GM12801 (cell line): ENCODE data around the gene TTC9C.

ENCODE experiments used
- TF ChIP-seq, protein P1 (sequence below): IDR thresholded peaks from one replicate; pipeline ENCODE4 v1.5.1; 2011; ENCODE audit warnings: control low read depth; ENCODE audit not compliant: insufficient read length; ENCODE audit errors: extremely low read depth

Gene TTC9C

DNA sequence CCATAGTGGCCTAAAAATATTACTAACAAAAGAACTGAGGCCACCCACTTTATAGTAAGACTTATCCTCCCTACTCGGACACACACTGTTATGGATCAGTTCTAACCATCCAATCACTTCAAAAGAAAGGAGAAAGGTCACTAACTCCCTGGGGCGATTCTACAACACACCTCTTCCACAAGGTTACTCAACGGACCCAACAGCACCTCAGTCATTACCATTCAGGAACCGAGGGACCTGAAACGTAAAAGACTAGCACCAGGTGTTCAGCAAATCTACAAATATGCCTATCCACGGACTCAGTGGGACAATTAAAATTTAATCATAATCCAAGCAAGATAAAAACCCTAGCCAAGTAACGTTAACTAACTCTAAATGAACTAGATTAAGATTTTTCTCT, 2.6 kb upstream of the TTC9C start:
- TF ChIP-seq, protein P1, sequence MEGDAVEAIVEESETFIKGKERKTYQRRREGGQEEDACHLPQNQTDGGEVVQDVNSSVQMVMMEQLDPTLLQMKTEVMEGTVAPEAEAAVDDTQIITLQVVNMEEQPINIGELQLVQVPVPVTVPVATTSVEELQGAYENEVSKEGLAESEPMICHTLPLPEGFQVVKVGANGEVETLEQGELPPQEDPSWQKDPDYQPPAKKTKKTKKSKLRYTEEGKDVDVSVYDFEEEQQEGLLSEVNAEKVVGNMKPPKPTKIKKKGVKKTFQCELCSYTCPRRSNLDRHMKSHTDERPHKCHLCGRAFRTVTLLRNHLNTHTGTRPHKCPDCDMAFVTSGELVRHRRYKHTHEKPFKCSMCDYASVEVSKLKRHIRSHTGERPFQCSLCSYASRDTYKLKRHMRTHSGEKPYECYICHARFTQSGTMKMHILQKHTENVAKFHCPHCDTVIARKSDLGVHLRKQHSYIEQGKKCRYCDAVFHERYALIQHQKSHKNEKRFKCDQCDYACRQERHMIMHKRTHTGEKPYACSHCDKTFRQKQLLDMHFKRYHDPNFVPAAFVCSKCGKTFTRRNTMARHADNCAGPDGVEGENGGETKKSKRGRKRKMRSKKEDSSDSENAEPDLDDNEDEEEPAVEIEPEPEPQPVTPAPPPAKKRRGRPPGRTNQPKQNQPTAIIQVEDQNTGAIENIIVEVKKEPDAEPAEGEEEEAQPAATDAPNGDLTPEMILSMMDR, result no peak

DNA sequence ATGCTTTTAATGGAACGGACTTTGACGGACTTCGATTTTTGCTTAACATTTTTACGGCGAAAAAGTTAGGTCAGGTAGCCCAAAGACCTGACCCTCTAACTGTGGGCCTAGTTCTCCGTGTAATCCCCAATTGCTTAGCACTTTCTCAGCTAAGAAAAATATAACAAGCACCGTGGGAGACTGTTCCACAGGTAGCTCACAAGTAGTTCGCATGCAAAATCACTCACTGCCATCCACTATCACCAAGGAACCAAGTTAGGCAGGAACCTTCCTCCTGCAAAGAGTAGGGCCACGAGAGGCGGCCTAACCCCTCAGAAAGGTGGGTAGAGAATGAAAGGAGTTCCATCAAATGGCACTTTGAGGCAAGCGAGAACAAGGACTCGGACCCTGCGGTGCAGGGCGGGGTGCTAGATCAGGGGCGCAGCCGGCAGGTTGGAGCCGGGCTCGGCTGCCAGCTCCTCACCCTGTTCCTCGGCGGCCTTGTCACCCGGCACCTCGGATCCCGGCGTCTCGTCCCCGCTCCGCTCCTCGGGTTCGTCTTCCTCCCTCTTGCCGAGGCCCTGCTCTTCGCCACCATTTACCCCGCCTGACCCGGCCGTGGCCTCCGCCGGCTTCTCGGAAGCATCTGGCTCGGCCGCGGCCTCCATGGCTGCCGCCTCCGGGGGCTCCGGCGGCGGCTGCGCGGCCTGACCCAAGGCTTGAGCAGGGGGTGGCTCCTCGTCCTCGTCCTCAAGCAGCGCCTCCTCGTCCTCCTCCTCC, 2.0 kb upstream of the TTC9C start:
- TF ChIP-seq, protein P1, result no peak

DNA sequence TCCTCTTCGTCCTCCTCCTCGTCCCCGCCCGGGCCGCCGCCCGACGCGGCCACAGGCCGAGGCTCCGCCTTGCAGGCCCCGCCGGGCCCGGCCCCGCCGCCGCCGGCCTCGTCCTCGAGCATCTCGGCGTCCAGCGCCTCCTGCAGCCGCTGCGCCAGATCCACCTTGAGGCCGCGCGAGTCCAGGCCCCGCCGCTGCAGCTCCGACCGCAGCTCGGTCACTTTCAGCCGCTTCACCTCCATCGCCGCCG, 1.4 kb upstream of the TTC9C start:
- TF ChIP-seq, protein P1, result no peak

DNA sequence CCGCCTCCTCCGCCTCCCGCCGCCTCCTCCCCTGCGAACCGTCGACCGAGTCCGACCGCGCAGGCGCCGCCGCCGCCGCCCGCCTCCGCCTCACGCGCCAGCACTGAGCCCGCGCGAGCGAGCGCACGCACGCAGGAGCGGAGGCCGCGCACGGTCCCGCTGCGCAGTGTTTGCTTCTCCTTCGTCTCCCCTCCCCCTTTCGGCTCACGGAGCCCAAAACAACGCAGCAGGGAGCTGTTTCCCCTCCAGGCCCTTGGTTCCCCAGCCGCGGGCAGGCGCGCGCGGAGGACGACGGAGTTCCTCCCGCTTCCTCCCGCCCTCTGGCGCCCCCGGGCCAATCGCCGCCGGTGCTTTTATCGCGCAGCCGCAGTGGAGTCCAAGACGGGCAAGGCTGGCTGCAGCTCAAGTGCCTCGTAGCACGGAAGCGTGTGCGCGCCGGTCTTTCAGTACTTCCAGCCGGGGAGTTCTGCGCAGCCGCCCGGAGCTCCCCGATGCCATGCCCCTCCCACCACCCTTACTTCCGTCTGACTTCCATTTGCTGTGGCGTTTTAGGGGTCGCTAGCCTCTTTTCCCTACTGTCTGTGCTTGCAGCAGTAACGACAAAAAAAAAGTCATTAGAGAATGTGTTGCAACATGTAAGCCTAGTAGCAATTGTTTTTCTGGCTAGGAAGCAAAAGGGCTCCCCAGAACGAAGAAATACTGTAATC, 968 bp upstream of the TTC9C start, which contains the start of gene HNRNPUL2:
HNRNPUL2 (minus strand) TSS at position 293 of the 707 bp plus-strand sequence. CDS start 301 bp downstream, outside the sequence.
- TF ChIP-seq, protein P1, result no peak

DNA sequence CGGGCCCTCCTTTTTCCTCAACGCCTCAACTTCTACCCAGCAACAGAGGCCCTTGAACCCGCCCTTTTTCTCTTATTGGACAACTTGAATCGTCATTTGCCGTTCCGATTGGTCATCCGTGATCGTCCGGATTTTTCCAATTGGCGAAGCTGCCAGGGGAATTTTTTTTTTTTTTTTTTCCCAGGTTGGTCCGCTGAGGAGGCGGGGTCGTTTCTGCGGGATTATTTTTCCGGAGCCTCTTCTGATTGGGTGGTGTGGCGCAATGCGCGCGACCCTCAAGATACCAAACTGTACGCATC, 465 bp upstream of the TTC9C start:
- TF ChIP-seq, protein P1, result no peak

DNA sequence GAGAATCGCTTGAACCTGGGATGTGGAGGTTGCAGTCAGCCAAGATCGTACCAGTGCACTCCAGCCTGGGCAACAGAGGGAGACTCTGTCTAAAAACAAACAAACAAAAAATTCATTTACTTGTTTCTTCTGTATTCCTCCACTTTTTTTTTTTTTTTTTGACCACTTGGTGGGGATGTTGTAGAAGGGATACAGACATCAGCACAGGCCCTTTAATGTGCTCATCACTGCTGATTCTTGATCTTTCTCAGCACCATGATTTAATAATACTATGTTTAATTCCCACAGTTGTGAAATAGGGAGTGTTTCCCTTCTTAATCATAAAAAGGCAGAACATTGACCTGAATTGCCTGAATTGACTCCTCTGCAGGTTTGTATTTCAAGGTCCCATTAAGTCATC, 4.5 kb downstream of the TTC9C start:
- TF ChIP-seq, protein P1, result no peak

DNA sequence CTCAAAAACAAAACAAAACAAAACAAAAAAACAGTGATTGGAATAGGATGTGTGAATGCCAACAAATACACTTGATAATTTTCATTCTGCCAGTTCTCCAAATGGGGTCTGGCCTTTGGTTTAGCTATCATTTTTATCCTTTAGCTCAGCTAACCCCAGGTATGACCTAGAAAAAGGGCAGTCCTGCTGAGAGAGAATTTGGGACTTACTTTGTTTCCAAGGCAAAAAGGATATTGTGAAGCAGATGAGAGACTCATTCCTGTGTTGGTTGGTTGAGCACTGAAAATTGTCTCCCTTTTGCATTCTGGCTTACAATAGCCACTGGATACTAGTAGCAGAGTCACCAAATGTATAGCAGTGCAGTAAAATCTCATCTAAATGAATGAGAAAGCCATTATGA, 8.9 kb downstream of the TTC9C start:
- TF ChIP-seq, protein P1, result no peak
